ENCODE data around the gene SEPTIN2.

DNA sequence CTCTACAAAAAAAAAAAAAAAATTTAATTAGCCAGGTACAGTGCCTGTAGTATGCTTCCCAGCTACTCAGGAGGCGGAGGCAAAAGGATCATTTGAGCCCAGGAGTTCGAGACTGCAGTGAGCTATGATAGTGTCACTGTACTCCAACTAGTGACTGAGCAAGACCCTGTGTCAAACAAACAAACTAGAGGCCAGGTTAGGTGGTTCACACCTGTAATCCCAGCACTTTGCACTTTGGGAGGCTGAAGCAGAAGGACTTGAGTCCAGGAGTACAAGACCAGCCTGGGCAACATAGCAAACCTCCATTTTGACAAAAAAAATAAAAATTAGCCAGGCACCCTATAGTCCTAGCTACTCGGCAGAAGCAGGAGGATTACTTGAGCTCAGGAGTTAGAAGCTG, 13.6 kb upstream of the SEPTIN2 start:
- TF ChIP-seq, protein P1, sequence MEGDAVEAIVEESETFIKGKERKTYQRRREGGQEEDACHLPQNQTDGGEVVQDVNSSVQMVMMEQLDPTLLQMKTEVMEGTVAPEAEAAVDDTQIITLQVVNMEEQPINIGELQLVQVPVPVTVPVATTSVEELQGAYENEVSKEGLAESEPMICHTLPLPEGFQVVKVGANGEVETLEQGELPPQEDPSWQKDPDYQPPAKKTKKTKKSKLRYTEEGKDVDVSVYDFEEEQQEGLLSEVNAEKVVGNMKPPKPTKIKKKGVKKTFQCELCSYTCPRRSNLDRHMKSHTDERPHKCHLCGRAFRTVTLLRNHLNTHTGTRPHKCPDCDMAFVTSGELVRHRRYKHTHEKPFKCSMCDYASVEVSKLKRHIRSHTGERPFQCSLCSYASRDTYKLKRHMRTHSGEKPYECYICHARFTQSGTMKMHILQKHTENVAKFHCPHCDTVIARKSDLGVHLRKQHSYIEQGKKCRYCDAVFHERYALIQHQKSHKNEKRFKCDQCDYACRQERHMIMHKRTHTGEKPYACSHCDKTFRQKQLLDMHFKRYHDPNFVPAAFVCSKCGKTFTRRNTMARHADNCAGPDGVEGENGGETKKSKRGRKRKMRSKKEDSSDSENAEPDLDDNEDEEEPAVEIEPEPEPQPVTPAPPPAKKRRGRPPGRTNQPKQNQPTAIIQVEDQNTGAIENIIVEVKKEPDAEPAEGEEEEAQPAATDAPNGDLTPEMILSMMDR (IDR thresholded peaks at IDR 0.05; ENCODE audit: poor library complexity), result no peak
- no peak for TF ChIP-seq EZH2 (IDR thresholded peaks at IDR 0.05; ENCODE audit: borderline replicate concordance)

Measured in hepatocyte (in vitro differentiated cells).